HUES6 (cell line): ENCODE results near the gene THSD7B.

Experiments
- H3K27ac ChIP-seq: 2 replicates; pipeline ENCODE4 v1.7.0; 2013; ENCODE audit warnings: low read depth, mild to moderate bottlenecking, low read length, inconsistent platforms
- H3K27me3 ChIP-seq: 2 replicates; pipeline ENCODE4 v1.6.1; 2013; ENCODE audit warnings: low read length; ENCODE audit not compliant: control insufficient read depth, insufficient read depth
- H3K36me3 ChIP-seq: 2 replicates; pipeline ENCODE4 v1.6.1; 2013; ENCODE audit warnings: low read length; ENCODE audit not compliant: control insufficient read depth, insufficient read depth
- H3K4me1 ChIP-seq: 2 replicates; pipeline ENCODE4 v1.6.1; 2013; ENCODE audit warnings: low read length; ENCODE audit not compliant: control insufficient read depth, insufficient read depth
- H3K4me3 ChIP-seq: 2 replicates; pipeline ENCODE4 v1.5.1; 2013; ENCODE audit warnings: low read depth, low read length
- H3K9ac ChIP-seq: one replicate; pipeline ENCODE4 v1.6.1; 2013; ENCODE audit warnings: mild to moderate bottlenecking, low read length
- H3K9me3 ChIP-seq: 2 replicates; pipeline ENCODE4 v1.6.1; 2013; ENCODE audit warnings: low read depth, low read length; ENCODE audit not compliant: control insufficient read depth, insufficient read depth

THSD7B gene

GRCh38 chr2:137718786-137719185 is 953.4 kb downstream of the THSD7B start:
- H3K27ac ChIP-seq, result no peak overlapping the region
- H3K4me3 ChIP-seq, result no peak overlapping the region
- no peak overlapping the region for H3K9ac ChIP-seq
- H3K36me3 ChIP-seq, result no peaks in the 10 kb centered on the region
- peaks cover 12% of the 10 kb centered on the region; the same call in 1 of the 2 replicates for H3K9me3 ChIP-seq
- H3K4me1 ChIP-seq, result no peaks in the 10 kb centered on the region
- H3K27me3 ChIP-seq, result no peaks in the 10 kb centered on the region

GRCh38 chr2:137721733-137722132 is 956.4 kb downstream of the THSD7B start:
- H3K27me3 ChIP-seq, result no peaks in the 10 kb centered on the region
- H3K9me3 ChIP-seq, result 0 out of 2 replicates have a peak, but pooled peaks cover 3% of the 10 kb centered on the region
- no peak overlapping the region for H3K27ac ChIP-seq
- H3K4me3 ChIP-seq, result no peak overlapping the region
- no peak overlapping the region for H3K9ac ChIP-seq
- no peaks in the 10 kb centered on the region; the same call in 1 of the 2 replicates for H3K4me1 ChIP-seq
- H3K36me3 ChIP-seq, result no peaks in the 10 kb centered on the region

- Histone ChIP-seq H3K27me3 (no peaks in the 10 kb centered on the region), H3K4me1 (peaks cover 5% of the 10 kb centered on the region; the same call in 1 of the 2 replicates), H3K36me3 (no peaks in the 10 kb centered on the region), H3K9ac (no peak overlapping the region), H3K9me3 (0 out of 2 replicates have a peak, but pooled peaks cover 3% of the 10 kb centered on the region), H3K4me3 (no peak overlapping the region), H3K27ac (no peak overlapping the region)
Measured at GRCh38 chr2:137724912-137725311, 959.6 kb downstream of the THSD7B start.
